Panc1 (cell line): ENCODE data around the gene CNKSR3. TPM values are rescaled to one million over a fixed set of nuclear protein-coding genes. Genes with fewer than 3 reads are reported as not detected.

Experiments
- ATAC-seq: fragments of 200-7000 bp; cut with Tn5 transposase; 2 replicates; pipeline ENCODE4 v1.9.1; 2020; ENCODE audit warnings: mild to moderate bottlenecking, moderate library complexity
- BruUV-seq: library from RNA; stranded (reverse); fragments of 400-500 nt; replicated peaks from 2 replicates; lab custom pipeline; 2021; lab: Mats Ljungman, UMichigan
- CTCF ChIA-PET: fragments of 300-600 bp; sonication (Branson Sonifier 250); formaldehyde crosslinking; loops from one replicate; lab custom pipeline; 2022; ENCODE audit warnings: antibody characterized with exemption; lab: Charles Lee
- POLR2A ChIA-PET: fragments of 300-600 bp; sonication (Branson Sonifier 250); formaldehyde crosslinking; loops from one replicate; lab custom pipeline; 2022; ENCODE audit warnings: antibody characterized with exemption; lab: Charles Lee
- DNase-seq: peaks from one replicate; pipeline ENCODE4 v3.0.0-alpha.2; 2010; ENCODE audit warnings: low read depth, low spot score
- H3K27ac ChIP-seq: 2 replicates; pipeline ENCODE4 v1.5.1; 2011; ENCODE audit warnings: mild to moderate bottlenecking, low read length, inconsistent platforms
- H3K27me3 ChIP-seq: fragments of 200-500 bp; sonication (Bioruptor generic); 2 replicates; pipeline ENCODE4 v1.6.0; 2014; ENCODE audit warnings: low read length, inconsistent platforms; ENCODE audit not compliant: control insufficient read depth, insufficient read depth
- H3K36me3 ChIP-seq: fragments of 200-500 bp; sonication (Bioruptor generic); 2 replicates; pipeline ENCODE4 v1.5.1; 2014; ENCODE audit warnings: inconsistent platforms, mild to moderate bottlenecking, low read length, moderate library complexity; ENCODE audit not compliant: control insufficient read depth, insufficient read depth
- H3K4me1 ChIP-seq: 2 replicates; pipeline ENCODE4 v1.5.1; 2011; ENCODE audit warnings: inconsistent platforms, mild to moderate bottlenecking, low read length, moderate library complexity; ENCODE audit not compliant: control insufficient read depth, insufficient read depth
- H3K4me3 ChIP-seq, 2 experiments: 2 replicates each; pipeline ENCODE4 v1.5.1; 2011 to 2012; ENCODE audit warnings: low read depth in 2 of 2, low read length in 2 of 2, mild to moderate bottlenecking in 2 of 2, inconsistent platforms in 1 of 2, moderate library complexity in 1 of 2
- H3K9me3 ChIP-seq: fragments of 200-500 bp; sonication (Bioruptor generic); 2 replicates; pipeline ENCODE4 v1.5.1; 2014; ENCODE audit warnings: low read depth, mild to moderate bottlenecking, inconsistent platforms, low read length, moderate library complexity; ENCODE audit not compliant: control insufficient read depth, insufficient read depth
- CTCF ChIP-seq: fragments of 450-650 bp; IDR thresholded peaks from 2 replicates; pipeline ENCODE4 v1.5.1; 2017; ENCODE audit warnings: mild to moderate bottlenecking
- POLR2AphosphoS5 ChIP-seq: IDR thresholded peaks from 2 replicates; pipeline ENCODE4 v1.6.1; 2012; ENCODE audit warnings: mild to moderate bottlenecking, low read depth, low read length, moderate library complexity
- REST ChIP-seq, 2 experiments: IDR thresholded peaks; 2 replicates each; pipeline ENCODE4 v1.6.1; 2011 to 2012; ENCODE audit warnings: low read depth in 2 of 2, control low read depth in 1 of 2, low read length in 1 of 2, mild to moderate bottlenecking in 1 of 2, moderate library complexity in 1 of 2; ENCODE audit not compliant: insufficient read depth in 1 of 2
- SIN3A ChIP-seq: IDR thresholded peaks from 2 replicates; pipeline ENCODE4 v1.6.1; 2012; ENCODE audit warnings: low read depth, mild to moderate bottlenecking, low read length, moderate library complexity, borderline replicate concordance; ENCODE audit not compliant: insufficient read depth
- TCF7L2 ChIP-seq: IDR thresholded peaks from 2 replicates; pipeline ENCODE4 v1.6.1; 2011; ENCODE audit warnings: mild to moderate bottlenecking, low read depth, low read length, inconsistent platforms
- in situ Hi-C: cut with HindIII; loops from 2 replicates; pipeline ENCODE4 v1.10.0; 2016; ENCODE audit warnings: low sequenced_read_pairs, low pct_unique_long_range_greater_than_20kb
- intact Hi-C: fragments of 100-400 bp; cut with micrococcal nuclease; formaldehyde crosslinking; loops from one replicate; pipeline ENCODE4 v1.10.0; 2022; ENCODE audit not compliant: unreplicated experiment
- total RNA-seq: library from RNA; stranded (reverse); gene quantifications from one replicate; pipeline ENCODE4 v1.2.1, GENCODE V29; 2021; ENCODE audit not compliant: unreplicated experiment

The CNKSR3 gene
- total RNA-seq, 1 experiment from 2014 or later, result 18.2 TPM

GRCh38 chr6:154526996-154527395 is 16.5 kb upstream of the CNKSR3 start:
- H3K36me3 ChIP-seq, result no peaks in the 10 kb centered on the region
- in situ Hi-C loops, result no loop called here
- H3K9me3 ChIP-seq, result no peaks in the 10 kb centered on the region
- H3K27ac ChIP-seq, result no peak overlapping the region
- ChIA-PET POLR2A (no interaction called here), CTCF (interaction anchor here (0.9 kb wide), 1 partner anchor 99 kb away, joined by 5 read pairs; no protein-coding TSS in a partner anchor)
- no peaks in the 10 kb centered on the region for H3K27me3 ChIP-seq
- H3K4me1 ChIP-seq, result no peaks in the 10 kb centered on the region
- no TSS peak for BruUV-seq
- DNase-seq (no peak), ATAC-seq (no peak)
- intact Hi-C loops, result no loop called here
- TF ChIP-seq SIN3A (no peak), CTCF (no peak), REST (IDR thresholded peaks at IDR 0.05; ENCODE audit: insufficient read depth in 1 of 2, low read depth in 2 of 2, low read length in 1 of 2) (no peak), POLR2AphosphoS5 (no peak), TCF7L2 (no peak)
- no peak overlapping the region for H3K4me3 ChIP-seq

- intact Hi-C loops, result no loop called here
- TF ChIP-seq CTCF, result no peak
- no peak for TF ChIP-seq REST (IDR thresholded peaks at IDR 0.05; ENCODE audit: insufficient read depth in 1 of 2, low read depth in 2 of 2, low read length in 1 of 2)
- TF ChIP-seq POLR2AphosphoS5, result no peak
- no peak for TF ChIP-seq SIN3A
- TF ChIP-seq TCF7L2, result no peak
- Histone ChIP-seq H3K36me3 (no peaks in the 10 kb centered on the region), H3K4me3 (no peak overlapping the region), H3K9me3 (no peaks in the 10 kb centered on the region), H3K27me3 (no peaks in the 10 kb centered on the region), H3K4me1 (no peaks in the 10 kb centered on the region), H3K27ac (no peak overlapping the region)
- no peak for ATAC-seq
- in situ Hi-C loops, result no loop called here
- no peak for DNase-seq
- BruUV-seq, result no TSS peak
- ChIA-PET POLR2A (no interaction called here), CTCF (no interaction called here)
Measured at GRCh38 chr6:154522576-154522975, 12.1 kb upstream of the CNKSR3 start.
